Measurements from ENCODE around the gene WDFY2.

The WDFY2 gene

GRCh38 chr13:51717786-51718398 lies 133.6 kb downstream of the WDFY2 start:
- no peak for DNase-seq

DNA sequence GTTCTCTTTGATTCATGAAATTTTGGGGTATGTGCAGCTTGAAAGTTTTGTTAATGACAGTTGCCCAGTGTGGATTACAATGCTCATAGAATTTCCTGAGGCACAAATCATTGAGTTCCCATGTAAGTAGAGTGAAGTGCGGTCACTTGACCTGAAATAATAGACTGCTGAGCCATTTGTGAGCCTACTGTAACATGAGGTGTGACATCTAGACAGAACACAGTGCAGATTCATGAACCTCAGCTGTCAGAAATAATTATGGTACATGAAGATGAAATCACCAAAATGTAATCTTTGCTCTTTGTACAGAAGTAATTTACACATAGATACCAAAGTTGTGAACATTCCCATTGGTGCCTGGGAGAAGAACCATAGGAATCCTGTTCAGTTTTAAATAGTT lies 135.1 kb downstream of the WDFY2 start:
- no peak for DNase-seq

DNA sequence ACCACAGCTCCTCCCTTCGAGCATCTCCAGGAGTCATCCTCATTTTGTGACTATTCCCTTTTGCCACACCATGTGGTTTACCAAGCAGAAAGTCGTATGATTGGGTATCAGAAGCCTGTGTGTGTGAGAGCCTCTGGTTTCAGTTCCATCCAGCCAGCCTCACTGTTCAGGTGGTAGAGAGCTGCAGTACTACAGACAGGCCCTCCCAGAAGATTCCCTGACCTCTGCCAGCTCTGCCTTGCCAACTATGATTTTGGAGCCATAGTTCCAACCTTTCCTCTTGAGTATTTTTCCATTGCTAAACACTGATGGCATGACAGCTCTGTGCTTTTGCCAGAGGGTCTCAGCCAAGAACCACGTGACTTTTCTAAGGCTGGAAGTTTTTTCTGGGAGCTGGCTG lies 137.2 kb downstream of the WDFY2 start:
- DNase-seq = no peak

- DNase-seq = no peak
These were observed 139.3 kb downstream of the WDFY2 start for GRCh38 chr13:51723529-51723928.

DNA sequence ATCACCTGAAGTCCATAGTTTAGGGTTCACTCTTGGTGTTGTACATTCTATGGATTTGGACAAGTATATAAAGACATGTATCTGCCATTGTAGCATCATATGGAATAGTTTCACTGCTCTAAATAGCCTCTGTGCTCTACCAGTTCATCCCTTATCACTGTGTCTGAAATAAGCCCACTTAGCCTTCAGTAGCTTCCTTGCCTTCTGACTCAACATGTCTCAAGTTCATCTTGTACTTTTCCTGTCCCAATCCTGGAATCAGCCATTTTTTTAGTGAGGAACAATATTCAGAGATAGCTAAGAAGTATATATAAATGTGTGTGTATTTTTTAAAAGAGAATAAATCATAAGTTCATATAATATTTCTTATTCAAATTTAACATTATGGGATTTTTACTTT lies 140.5 kb downstream of the WDFY2 start:
- no peak for DNase-seq

- no peak for DNase-seq
These were observed 142.4 kb downstream of the WDFY2 start for GRCh38 chr13:51726446-51727193.

GRCh38 chr13:51727634-51728274 lies 143.5 kb downstream of the WDFY2 start:
- no peak for DNase-seq

GRCh38 chr13:51728275-51728673 lies 144.0 kb downstream of the WDFY2 start:
- no peak for DNase-seq

DNA sequence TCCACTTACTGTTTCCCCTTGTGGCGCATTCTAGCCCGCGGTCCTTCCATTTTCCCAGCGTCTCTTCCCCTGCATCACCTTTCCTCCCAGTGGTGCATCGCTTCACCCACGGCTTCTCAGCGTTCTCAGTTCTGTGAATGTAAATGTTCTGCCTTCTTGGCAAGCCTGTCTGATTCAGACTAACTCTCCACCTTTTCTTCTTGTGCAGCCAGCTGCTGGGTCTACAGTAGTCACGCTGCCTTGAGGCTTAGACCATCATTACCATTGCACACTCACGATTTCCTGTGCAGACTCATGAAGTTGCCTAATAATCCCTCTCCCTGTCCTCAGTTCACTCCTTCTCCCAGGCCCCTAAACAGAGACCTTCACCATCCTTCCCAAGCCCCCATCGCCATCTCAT lies 144.7 kb downstream of the WDFY2 start:
- no peak for DNase-seq

DNA sequence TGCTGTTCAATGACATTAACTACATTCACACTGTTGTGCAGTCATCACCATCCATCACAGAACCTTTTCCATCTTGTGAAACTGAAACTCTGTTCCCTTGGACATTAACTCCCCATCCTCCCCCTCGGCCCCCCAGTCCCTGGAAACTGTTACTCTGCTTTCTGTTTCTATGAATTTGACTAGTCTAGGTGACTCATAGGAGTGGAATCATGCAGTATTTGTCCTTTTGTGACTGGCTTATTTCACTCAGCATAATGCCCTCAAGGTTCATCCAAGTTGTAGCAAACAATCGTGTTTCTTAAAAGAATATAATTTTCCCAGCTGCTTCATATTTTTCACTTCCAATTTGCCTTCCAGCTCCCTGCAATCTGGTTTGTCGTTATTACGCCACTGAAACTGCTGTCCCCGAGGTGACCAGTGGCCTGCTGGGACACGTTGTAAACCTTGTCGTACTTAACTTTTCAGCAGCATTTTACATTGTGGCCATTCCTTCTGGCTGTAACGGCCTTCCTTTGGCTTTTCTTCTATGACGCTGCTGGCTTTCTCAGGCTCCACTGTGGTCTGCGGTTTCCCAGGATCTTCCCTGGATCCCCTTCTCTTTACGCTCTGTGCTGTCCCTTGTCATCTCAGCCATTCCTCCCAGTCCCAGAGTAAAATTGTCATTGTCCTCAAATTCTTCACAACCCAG lies 145.7 kb downstream of the WDFY2 start:
- no peak for DNase-seq

GRCh38 chr13:51730927-51731326 lies 146.7 kb downstream of the WDFY2 start:
- DNase-seq = no peak

DNA sequence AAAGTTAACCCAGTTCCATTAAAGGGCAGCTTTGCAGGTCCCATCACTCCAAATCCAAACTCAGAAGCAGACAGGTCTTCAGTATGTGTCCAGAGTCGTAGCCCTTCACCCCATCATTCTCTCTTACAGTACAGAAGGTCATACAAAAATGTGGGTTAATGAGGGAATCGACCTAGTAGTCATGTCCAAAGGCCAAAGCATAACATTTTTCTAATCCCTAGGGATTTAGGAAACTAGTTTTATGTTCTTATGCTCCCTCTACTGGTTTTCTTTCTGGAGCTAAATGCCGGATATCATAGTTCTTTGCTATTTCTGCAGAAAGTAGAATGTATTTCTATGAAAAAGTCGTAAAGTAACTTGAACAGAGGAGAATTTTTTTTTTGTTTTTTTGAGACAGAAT lies 147.5 kb downstream of the WDFY2 start:
- no peak for DNase-seq

DNA sequence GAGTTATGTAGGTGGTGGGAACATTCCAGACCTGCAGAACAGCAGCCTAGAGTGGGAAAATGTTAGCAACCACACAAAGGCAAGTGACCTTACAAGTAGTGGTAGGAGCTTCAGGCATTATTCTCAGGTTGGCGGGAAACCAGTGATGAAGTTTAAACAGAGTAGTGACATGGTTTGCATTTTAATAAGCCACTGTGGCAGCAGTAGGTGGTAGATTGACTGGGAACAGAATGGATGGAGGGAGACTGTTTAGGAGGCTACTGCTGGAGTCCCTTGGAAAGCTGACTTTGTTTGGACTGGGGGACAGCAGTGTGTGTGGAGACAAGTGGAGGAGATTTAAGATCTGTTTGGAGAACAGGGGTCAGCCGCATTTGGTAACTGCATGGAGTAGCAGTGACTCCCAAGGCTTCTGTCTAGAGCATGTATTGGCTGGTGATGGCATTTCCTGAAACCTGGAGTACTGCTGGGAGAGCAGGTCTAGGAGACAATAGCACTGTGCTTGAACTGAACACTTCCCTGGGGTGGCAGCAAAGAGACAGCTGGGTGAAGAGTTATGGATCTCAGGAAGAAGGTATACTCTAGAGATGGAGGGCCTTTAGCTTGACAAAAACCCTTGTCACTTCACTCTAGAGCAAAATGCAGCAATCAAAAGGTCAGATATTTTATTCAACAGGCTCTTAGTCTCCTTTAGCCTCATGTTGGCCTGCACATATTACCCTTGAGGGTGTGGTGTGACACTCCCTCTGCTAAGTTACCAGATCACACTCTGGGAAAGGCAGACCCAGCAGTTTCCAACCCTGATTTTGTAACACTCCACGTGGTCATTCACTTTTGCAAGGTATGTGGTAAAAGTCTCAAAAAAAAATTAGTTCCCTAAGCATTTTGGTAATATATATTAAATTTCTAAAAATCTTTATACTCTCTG lies 149.4 kb downstream of the WDFY2 start:
- no peak for DNase-seq

GRCh38 chr13:51734786-51735185 lies 150.5 kb downstream of the WDFY2 start:
- no peak for DNase-seq

GRCh38 chr13:51737609-51738008 lies 153.3 kb downstream of the WDFY2 start:
- DNase-seq = no peak

- no peak for DNase-seq
These were observed 154.1 kb downstream of the WDFY2 start for GRCh38 chr13:51738226-51738905.

DNA sequence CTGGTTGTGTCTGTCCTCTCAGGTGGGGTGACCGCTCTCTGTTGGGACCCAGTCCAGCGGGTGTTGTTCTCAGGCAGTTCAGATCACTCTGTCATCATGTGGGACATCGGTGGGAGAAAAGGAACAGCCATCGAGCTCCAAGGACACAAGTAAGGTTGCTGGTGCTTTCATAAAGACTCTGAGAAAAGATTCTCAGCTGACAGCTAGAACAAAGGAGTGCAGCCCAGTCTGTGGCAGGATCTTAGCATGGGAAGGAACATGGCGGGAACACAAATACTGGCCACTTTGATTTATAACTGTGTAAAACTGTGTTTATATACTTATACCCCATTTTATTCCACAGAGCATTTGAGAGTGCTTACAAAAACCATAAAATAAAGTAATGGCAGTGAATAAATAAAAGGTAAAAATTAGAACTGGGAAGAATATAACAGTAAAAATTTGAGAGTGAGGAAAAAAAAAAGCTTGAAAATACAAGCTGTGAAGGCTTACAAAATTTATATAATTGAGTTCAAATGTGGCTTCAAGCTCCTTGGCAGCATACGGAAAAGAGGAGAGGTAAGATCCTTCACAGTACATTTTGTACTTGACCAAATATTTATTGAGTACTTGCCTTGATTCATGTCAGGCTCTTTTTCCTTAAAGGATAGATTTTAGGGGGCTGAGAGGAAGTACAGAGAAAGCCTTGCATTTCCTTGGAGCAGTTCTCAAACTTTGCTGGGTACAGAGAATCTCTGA lies 154.9 kb downstream of the WDFY2 start:
- DNase-seq = no peak

- no peak for DNase-seq
These were observed 156.4 kb downstream of the WDFY2 start for GRCh38 chr13:51740698-51741097.

DNA sequence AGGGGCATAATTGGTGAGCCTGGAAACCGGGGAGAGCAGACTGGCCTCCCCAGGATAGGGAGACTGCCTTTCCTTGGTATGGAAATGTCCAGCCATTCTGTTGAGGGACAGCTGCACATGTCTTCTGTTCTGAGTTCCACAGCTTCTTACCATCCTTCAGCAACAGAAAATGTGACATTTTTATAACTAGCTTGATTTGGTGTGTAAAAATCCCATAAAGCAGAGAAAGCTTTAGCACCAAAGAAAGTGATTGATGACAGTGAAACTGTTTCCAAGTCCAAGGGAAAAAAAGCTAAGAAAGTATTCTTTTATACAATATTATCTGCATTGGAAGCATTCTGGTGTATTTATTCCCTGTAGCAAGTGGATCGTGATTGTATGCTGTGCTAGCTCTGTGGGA lies 157.8 kb downstream of the WDFY2 start:
- DNase-seq = no peak

DNA sequence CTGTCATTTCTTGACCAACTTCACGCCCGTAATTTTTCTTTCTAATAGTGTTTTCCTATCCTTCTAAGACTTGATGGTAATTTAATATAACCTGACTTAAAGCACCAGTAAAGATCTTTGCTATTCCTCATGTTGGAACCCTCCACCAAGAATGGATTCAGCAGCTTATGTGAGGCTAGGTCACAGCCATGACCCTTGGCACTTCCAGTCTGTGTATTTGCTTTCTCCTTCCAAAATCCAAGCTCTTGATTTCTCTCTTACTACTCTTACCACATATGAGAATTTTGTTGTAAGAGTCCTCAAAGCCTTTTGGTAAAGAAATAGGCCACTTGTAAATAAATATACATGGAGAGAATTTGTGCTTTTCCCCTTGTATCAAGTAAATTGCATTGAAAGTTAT lies 158.3 kb downstream of the WDFY2 start:
- no peak for DNase-seq

- no peak for DNase-seq
These were observed 161.0 kb downstream of the WDFY2 start for GRCh38 chr13:51745243-51745642.
